HG02571 (cell line): Measurements from ENCODE around the gene STAC3.
A peak's percentile ranks its signal among the peaks of the same experiment; 100 is the strongest.

Experiments
- ATAC-seq: cut with Tn5 transposase; IDR thresholded peaks from one replicate; pipeline ENCODE4 v1.9.1; 2021; ENCODE audit warnings: mild to moderate bottlenecking, moderate library complexity; ENCODE audit not compliant: unreplicated experiment

STAC3 gene

DNA sequence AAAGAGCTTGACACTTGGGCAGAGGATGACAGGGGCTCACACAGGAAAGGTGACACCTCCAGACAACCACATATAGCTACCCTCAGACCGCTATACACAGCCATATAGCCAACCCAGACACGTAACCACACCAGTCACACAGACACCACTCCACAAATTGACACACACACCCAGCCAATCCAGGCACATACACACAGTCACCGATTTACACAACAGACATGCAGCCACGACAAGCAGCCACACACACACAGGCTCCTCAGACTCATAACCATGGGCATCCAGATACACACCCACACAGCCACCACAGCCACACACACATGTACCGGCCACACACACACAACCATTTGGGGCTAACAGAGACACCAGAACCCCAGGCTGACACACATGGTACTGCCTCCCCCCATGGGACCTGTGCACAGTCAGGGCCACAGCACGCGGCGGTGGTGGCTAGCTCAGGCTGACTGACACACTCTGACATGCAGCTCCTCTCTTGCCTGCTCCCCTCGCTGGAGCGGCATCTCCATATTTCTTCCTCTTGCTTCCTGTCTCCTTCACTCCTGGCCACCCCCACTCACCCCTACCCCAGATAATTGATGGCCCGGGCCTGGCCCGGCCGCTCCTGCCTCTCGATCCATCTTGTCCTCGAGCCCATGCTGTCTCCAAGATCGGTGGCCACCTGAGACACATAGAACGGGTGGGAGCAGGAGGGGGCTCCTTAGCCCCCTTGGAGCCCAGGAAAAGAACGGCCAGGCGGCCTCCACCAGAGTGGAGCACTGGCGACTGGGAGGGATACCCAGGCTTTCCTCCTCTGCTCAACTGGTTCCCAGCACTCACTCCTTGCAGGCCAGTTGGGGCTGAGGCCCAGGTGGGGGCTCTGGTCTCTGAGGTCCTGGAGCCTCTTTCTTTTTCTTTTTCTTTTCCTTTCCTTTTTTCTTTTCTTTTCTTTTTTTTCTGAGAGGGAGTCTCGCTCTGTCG, 27.5 kb downstream of the STAC3 start:
- ATAC-seq = no peak

DNA sequence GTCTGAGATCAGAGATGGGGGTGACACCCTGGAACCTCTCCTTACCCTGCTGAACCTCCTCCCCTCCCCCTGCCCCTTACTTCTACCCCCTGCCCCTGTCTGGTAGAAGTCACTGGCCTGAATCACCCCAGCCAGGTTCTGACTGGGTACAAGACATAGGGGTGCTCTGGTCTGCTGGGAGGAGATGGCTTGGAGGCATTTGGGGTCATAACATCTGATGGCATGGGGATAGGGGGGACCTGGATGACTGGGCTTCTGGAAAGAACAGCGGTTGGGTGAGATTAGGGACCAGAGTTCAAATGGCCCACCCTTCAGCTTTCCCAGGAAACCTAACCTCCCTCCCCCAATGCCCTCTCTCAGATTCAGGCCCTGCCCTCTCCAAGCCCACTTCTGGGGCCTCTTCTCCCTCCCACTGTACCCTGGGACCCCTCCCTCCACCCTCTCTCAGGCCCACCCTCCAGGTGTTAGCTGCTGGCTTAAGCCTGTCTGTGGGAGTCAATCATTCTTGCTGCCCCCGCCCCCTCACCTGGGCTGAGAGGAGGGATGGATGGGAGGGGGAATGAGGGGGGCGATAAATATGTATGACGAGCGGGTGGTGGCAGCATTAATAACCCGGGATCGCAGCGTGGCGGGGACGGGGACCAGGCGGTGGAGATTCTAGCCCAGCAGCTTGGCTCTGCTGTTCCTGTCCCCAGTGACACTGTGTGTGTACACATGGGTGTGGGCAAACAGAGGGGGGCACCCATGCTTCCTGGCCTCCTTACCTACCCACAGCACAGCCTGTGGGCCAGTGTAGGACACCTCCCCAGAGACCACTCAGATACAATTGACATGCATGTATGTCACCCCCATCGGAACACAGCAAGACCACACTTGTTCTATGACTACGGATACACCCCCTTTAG, 28.4 kb downstream of the STAC3 start:
- no peak for ATAC-seq

DNA sequence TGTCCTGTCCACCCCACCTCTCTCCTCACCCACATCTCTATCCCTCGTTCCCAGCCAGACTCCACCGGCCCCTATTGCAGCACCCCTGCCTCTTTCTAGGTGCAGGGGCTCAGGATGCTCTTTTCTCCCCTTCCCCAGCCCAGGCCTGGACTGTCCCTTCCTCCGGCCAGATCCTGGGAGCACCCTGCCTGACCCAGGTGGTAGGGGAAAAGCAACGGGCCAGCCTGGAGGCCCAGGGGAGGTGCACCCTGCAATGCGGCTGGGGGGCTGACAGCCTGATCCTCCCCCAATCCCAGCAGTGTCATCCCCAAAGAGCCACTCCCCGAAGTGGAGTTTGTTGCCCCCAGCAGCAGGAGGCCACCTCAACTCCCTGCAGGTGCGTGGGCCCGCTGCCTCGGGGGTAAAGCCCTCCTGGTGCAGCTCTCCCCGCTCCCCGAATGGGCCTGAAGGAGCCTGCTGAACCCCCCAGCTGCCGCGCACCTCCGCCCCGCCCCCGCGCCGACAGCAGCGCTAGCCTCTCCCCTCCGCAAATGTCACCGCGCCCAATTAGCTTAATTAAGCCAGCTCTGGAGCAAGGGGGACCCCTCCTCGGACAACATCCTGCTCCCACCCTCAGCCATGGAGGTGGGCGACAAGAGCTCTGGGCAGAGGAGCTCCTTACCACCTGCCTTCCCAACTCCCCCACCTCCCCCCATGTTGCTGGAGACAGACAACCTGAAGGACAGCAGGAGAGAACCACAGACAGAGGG, 29.6 kb downstream of the STAC3 start:
- no peak for ATAC-seq

DNA sequence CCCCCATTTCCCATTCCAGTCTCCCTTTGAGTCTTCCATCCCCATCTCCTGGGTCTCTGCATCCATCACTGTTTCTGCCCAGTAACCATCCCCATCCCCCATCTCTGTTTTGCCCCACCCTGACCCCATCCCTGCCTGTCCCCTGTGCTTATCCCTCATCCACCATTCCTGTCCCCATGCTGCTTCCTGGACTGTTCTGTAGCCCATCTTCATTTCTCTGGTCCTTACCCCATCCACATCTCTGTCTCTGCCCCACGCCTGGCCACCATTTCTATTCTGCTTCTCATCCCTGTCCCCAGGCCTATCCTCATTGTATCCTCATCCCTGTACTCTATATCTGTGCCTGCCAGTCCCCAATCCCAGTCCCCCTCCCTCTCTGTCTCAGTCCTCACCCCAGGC, 30.2 kb downstream of the STAC3 start:
- ATAC-seq = no peak

DNA sequence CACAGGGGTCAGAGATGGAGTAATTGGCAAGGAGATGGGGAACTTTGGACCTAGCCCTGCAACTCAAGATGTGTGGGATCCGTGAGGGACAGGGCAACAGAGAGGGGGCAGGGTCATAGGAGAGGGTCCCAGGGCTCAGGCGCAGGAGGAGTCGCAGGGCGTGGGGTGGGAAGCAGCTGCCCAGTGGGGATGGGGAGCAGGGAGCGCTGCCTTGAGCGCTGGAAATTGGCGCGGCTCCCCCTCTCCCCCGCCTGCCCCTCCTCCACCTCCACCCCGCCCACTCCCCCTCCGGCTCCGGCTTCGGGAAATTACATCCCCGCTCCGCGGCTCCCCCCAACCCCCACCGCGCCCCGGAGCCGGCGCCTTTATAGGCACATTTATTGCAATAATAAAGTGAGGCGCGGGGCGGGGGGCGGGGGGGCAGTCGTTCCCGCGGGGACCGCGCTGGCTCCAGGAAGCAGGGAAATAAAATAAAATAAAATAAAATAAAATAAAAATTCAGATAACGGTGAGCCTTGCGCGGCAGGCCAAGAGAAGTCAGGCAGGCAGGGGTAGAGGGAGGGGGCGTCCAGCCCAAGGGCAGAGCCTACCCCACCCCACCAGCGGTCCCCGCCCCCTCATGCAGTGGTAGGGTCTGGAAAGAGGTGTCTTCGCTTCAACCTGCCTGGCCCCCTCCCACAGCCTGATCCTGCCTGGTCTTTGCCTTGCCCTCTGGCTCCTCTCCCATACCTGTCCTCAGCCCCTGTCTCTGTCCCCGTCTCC, 30.8 kb downstream of the STAC3 start:
- no peak for ATAC-seq

DNA sequence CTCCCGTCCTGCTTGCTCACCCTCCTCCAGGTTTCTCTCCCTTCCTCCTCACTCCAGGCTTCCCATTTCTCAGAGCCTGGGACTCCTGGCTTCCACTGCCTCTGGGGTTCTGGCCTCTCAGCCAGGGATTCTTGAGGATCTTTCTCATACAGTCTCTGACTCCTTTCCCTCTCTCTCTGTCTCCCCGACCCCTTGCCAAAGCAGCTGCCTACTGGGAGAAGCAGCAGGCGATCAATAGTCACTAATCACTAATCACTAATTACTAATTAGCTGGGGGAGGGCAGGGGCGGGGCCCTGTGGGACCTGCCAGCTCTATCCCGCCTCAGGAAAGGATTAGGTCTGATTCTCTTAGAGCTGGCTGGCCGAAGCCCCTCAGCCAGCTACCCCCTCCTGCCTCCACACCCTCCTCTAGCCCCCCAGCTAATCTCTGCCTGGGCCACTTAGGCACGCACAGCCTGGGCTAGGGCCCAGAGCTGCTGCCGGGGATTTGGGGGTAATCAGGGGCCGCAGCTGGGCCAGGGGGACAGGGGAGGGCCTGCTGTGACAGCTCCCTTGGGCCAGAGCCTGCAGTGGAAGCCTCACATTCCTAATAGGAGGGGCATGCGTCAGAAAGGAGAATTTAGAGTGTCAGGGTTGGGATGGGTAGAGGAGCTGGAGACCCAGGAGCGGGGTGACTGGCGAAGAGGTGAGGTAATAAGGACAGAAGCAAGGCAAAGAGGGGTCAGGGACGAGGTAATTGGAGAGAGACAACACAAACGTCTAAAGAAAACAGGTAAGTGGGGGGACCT, 31.6 kb downstream of the STAC3 start:
- ATAC-seq = no peak

DNA sequence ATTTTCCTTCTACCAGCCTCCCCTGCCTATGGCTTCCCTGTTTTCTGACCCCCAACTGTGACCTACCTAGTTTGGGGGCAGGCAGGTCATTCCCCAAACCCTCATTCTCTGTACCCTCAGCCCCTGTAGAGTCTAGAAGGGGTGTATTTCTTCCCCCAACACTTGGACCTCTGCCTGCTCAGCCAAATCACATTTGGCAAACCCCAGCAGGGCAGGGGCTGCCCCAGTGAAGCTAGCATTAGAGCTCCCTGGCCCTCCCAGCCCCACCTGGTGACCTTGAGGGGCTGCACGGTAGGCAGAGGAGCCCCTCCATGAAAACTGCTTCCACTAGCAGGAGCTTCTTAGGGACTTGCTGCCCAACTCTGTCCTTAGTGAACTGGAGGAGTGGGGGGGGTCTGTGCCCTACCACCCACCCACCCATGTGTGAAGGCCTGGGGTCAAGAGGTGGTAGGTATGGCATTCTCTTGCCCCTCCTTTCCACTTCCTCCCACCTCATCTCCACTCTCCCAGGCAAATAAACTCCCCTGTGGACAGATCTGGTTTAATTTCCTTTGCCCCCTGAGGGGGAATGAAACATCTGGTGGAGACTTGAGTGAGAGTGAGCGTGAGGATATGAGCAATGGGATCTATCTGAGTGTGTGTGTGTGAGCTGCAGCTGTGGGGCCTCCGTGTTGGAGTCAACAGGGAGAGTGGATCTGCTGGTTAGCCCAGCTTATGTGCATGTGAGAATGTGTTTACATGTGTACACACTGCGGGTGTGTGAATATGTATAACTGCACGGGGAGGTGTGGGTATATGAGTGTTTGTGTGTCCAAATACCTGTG, 32.7 kb downstream of the STAC3 start:
- no peak for ATAC-seq

DNA sequence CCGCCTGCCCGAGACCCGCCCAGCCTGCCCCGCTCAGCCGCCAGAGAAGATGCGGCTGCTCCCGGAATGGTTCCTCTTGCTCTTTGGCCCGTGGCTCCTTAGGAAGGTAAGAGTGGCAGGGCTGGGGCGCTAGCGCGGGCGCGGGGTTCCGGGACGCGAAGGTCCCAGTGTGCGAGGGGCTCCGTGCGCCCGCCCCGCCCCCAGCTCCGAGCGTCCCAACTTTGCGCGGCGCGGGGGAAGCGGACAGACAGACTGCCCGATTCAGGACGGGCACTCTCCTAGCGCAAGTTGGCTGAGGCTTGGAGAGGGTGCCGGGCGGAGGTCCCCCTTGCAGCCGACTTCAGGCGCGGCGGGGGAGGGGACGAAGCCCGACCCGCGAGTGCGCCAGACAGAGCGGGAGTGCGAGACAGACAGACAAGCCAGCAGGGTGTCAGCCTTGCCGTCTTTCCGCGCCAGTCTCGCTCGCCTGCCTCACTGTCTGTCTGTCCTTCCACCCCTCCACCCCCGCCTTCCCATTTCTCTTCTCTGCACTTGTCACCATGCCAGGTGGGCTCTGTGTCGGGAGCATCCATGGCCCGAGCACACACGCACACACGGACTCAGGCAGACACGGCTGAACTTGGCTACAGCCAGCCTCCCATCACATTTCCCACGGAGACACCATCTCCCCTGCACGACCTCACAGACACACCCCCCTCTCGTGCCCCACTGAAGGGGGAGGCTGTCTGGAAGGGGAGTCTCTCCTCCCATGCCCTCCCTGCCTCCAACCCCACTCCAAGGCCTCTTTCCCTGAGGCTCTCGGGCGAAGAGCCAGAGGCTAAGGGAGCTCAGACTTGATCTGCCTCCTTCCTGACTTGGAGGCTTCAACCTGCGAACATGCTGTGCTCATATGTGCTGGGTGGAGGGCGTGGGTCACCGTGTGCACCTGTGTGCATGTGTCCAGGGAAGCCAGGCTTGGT, 33.8 kb downstream of the STAC3 start:
- ATAC-seq = no peak

DNA sequence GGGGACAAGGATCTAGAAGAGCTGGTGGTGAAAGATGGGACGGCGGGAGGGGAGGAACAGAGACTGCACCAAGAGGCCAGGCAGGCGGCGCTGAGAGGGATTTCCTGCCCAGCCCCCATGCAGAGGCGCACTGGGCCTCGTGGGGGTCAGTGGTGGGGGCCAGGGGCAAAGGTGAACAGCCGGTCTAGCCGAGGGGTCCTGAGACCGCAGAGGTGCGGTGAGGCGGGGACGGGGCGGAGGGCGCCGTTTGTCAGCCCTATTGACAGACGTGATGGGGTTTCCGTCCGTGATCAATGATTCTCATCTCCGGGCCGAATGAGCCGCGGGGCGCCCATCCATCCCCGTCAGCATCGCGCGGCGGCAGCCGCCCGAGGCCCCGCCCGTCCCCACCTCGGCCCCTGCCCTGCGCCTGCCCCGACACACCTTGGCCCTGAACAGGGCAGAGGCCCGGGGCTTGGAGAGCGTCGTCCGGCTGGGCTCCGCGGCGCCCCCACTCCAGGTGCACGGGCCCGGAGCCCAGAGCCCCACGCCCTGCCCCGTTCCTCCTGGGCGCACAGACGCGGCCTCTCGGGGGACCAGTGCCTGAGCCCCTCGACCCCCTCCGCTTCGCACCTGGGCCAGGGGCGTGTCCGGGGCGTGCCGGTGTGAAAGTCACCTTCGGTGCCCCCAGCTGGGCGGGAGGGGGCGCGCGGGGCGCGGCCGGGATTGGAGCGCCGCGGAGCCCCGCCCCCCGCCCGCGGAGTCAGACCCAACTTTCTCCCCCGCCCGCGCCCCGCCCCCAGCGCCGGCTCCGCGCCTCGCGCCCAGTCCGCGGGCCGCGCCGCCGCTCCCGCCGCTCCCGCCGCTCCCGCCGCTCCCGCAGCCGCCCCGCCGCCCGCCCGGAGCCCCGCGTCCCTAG, 34.7 kb downstream of the STAC3 start, which contains the start of gene NXPH4:
NXPH4 (plus strand) TSS at position 781 of the 898 bp plus-strand sequence. CDS start 176 bp downstream, outside the sequence.
- ATAC-seq = no peak

DNA sequence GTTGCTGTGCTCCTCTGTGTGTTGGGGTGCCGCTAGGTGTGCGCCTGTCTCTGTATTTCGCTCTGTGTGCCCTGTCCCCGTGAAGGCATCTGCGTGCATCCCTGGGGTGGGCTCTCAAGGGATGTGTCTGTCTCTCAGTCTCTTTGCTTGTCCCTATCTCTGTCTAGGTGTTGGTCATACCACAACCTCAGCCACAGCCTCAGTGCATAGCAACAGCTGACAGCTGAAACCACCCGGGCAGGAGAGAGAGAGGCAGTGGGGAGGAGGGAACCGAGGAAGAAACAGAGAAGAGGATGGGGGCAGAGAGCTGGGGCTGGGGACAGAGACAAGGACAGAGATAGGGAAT, 35.3 kb downstream of the STAC3 start:
- no peak for ATAC-seq

DNA sequence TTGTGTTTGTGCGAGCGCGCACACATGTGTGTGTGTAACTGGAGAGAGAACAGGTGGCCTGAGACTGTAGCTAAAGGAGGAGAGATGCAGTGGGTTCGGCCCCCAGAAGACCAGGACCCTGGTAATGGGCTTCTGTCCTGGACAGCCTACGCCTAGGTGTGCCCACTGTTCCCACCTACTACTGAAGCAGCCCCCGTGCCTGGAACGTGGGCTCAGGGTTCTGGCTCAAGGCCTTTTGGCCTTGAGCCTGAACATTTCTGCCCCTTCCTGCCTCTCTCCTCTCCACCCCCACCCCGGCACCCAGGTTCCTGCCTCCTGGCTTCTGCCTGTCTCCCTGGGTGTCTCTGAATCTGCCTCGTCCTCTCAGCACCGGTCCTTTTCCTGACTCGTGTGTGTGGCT, 35.9 kb downstream of the STAC3 start:
- ATAC-seq = no peak

DNA sequence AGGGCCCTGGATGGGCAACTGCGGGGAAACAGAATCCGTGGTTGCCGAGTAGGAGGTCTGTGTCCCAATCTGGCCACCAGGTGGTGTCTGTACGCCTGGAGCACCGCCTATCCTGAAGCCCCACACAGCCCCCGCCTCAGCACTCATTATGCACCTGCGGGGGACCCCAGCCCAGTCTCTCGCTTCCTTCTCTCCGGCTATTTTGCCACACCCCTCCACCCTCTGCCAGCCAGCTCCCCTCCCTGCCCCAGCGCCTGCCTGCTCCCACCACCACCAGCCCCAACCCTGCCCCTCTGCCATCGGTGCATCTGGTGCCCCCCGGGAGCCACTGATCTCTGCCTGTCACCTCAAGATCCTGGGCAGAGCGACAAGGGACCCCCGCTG, 36.6 kb downstream of the STAC3 start:
- ATAC-seq = peak; percentile 39

DNA sequence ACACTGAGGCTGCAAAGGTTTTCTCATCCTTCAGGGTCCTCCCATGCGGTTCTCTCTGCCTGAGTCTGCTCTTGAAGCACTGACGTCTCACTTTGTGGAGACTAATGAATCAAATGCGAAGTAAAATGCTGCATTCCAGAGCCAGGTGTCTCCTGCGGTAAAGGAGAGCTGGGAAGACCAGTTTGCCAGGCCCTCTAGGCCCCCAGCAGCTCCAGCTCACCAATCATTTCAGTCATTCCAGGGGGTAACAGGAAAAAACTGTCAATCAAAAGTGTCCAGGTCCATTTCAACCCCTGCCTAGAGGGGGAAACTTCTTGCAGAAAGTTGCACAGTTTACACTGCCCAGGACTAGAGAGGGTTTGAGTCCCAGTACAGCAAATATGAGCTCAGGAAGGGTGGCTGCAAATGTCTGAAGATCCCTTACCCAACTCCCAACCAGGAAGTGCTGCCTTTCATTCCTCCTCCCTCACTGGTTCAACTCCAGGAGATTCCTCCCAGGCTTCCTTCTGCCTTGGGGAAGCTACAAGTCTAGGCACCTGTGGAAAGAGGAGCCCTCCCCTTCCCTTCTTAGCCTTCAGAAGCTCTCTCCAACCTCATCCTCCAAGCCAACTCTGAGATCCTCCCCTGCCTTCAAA, 37.1 kb downstream of the STAC3 start:
- ATAC-seq = no peak

DNA sequence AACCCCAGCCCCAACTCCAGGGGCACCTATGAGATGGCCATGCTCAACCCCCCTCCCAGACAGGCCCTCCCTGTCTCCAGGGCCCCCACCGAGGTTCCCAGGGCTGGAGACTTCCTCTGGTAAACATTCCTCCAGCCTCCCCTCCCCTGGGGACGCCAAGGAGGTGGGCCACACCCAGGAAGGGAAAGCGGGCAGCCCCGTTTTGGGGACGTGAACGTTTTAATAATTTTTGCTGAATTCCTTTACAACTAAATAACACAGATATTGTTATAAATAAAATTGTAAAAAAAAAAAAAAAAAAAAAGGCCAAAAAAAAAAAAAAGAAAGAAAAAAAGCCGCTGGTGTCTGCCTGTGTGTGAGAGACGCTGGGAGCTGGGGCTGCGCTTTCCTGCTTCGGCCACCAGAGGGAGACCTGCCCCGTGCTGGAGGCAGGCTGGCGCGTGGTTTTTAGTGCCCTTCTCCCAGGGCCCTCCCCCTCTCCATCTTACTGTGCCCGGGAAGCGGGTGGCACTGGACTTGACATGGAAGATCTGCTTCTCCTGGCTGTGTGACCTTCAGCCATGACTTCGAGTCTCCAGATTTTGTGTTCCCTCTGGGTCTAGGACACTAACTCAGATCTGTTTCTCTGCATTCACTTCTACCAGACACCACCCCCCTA, 37.8 kb downstream of the STAC3 start:
- ATAC-seq = peak; percentile 41

DNA sequence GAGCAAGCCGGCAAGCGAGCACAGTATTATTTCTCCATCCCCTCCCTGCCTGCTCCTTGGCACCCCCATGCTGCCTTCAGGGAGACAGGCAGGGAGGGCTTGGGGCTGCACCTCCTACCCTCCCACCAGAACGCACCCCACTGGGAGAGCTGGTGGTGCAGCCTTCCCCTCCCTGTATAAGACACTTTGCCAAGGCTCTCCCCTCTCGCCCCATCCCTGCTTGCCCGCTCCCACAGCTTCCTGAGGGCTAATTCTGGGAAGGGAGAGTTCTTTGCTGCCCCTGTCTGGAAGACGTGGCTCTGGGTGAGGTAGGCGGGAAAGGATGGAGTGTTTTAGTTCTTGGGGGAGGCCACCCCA, 38.3 kb downstream of the STAC3 start:
- ATAC-seq = no peak
